RWPE1 (cell line): Measurements from ENCODE around the gene NT5E.
A peak's percentile ranks its signal among the peaks of the same experiment; 100 is the strongest.

Experiments
- CTCF ChIA-PET: fragments of 350-600 bp; sonication (Branson Sonifier 250); formaldehyde crosslinking; extraction: SDS; loops from one replicate; lab custom pipeline; 2021; lab: Yijun Ruan, JAX
- POLR2A ChIA-PET: fragments of 400-600 bp; formaldehyde crosslinking; extraction: SDS; loops from one replicate; lab custom pipeline; 2020; ENCODE audit warnings: antibody characterized with exemption; ENCODE audit not compliant: low non-redundant PET; lab: Yijun Ruan, JAX
- DNase-seq: peaks from one replicate; pipeline ENCODE4 v3.0.0; 2012; ENCODE audit warnings: low spot score
- H3K27ac ChIP-seq: fragments of 450-650 bp; 2 replicates; pipeline ENCODE4 v1.5.1; 2017
- CTCF ChIP-seq: fragments of 450-650 bp; conservative IDR thresholded peaks from 2 replicates; pipeline ENCODE4 v1.5.1; 2017; ENCODE audit warnings: low read depth, mild to moderate bottlenecking

The NT5E gene

GRCh38 chr6:85436939-85437495, 12.9 kb upstream of the NT5E start:
- H3K27ac ChIP-seq, result no peak overlapping the region
- CTCF ChIA-PET, result interaction anchor here (0.6 kb wide), 1 partner anchor 587 kb away, joined by 3 read pairs; no protein-coding TSS in a partner anchor
- POLR2A ChIA-PET, result no interaction called here
- TF ChIP-seq CTCF, result no peak
- DNase-seq, result no peak

- no peak for DNase-seq
- POLR2A ChIA-PET, result no interaction called here
- CTCF ChIA-PET, result interaction anchor here (0.6 kb wide), 1 partner anchor 1002 kb away, joined by 4 read pairs; no protein-coding TSS in a partner anchor
- no peak for TF ChIP-seq CTCF
- no peak overlapping the region for H3K27ac ChIP-seq
Observed at GRCh38 chr6:85443349-85444117, 6.3 kb upstream of the NT5E start.

- ChIA-PET CTCF (interaction anchor here (0.6 to 4.9 kb wide), 5 partner anchors 15 to 795 kb away, joined by 3 to 39 read pairs (median 6); no protein-coding TSS in a partner anchor), POLR2A (interaction anchor here (0.7 to 1.2 kb wide), 4 partner anchors 15 to 45 kb away, joined by 3 to 24 read pairs (median 4); no protein-coding TSS in a partner anchor)
- no peak for TF ChIP-seq CTCF
- DNase-seq, result peak; percentile 61
- H3K27ac ChIP-seq, result peak overlapping the region; percentile 95
Observed at GRCh38 chr6:85449388-85449817, 480 bp upstream of the NT5E start.

- DNase-seq, result no peak
- CTCF ChIA-PET, result interaction anchor here (1.0 to 4.9 kb wide), 3 partner anchors 31 to 85 kb away, joined by 3 to 39 read pairs (median 3); no protein-coding TSS in a partner anchor
- POLR2A ChIA-PET, result interaction anchor here (0.8 to 1.2 kb wide), 2 partner anchors 13 to 226 kb away, joined by 3 to 4 read pairs; no protein-coding TSS in a partner anchor
- no peak for TF ChIP-seq CTCF
- H3K27ac ChIP-seq, result no peak overlapping the region
Observed at GRCh38 chr6:85451565-85452306, 1.9 kb downstream of the NT5E start.

- TF ChIP-seq CTCF, result no peak
- no peak overlapping the region; the same call in 1 of the 2 replicates for H3K27ac ChIP-seq
- ChIA-PET CTCF (interaction anchor here (1.0 to 4.9 kb wide), 2 partner anchors 31 to 39 kb away, joined by 3 to 39 read pairs; no protein-coding TSS in a partner anchor), POLR2A (interaction anchor here (0.6 kb wide), 1 partner anchor 88 kb away, joined by 3 read pairs; no protein-coding TSS in a partner anchor)
- DNase-seq, result no peak
Observed at GRCh38 chr6:85452441-85452881, 2.6 kb downstream of the NT5E start.

GRCh38 chr6:85453052-85453451, 3.2 kb downstream of the NT5E start:
- ChIA-PET CTCF (interaction anchor here (4.9 kb wide), 1 partner anchor 30 kb away, joined by 39 read pairs; no protein-coding TSS in a partner anchor), POLR2A (interaction anchor here (0.6 kb wide), 1 partner anchor 89 kb away, joined by 3 read pairs; no protein-coding TSS in a partner anchor)
- peak overlapping the region; percentile 51 for H3K27ac ChIP-seq
- DNase-seq, result no peak
- no peak for TF ChIP-seq CTCF
